Measurements from ENCODE around the gene SHB.

DNA sequence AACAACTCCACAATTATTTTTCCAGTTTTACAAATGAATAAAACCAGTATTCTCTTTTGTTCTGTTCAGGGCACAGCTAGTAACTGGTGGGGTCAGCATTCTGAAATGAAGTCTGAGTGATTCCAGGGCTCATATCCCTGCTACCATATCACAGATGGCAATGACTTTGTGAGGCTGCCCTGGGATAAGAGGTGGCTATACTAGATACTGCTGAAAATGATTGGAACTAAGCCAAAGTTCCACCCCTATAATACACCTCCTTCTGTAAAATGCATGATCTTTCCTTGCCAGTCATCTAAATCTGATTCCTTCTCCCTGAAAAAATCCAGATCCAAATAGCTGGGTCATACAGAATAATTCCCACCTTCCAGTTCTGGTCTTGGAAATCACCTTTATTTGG lies 179.5 kb downstream of the SHB start:
- TF ChIP-seq, protein P1, sequence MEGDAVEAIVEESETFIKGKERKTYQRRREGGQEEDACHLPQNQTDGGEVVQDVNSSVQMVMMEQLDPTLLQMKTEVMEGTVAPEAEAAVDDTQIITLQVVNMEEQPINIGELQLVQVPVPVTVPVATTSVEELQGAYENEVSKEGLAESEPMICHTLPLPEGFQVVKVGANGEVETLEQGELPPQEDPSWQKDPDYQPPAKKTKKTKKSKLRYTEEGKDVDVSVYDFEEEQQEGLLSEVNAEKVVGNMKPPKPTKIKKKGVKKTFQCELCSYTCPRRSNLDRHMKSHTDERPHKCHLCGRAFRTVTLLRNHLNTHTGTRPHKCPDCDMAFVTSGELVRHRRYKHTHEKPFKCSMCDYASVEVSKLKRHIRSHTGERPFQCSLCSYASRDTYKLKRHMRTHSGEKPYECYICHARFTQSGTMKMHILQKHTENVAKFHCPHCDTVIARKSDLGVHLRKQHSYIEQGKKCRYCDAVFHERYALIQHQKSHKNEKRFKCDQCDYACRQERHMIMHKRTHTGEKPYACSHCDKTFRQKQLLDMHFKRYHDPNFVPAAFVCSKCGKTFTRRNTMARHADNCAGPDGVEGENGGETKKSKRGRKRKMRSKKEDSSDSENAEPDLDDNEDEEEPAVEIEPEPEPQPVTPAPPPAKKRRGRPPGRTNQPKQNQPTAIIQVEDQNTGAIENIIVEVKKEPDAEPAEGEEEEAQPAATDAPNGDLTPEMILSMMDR (conservative IDR thresholded peaks at IDR 0.05; ENCODE audit: low read length), result no peak
- no peak for TF ChIP-seq EZH2phosphoT487 (IDR thresholded peaks at IDR 0.05; ENCODE audit: borderline replicate concordance, low read depth, low read length)
